Parathyroid adenoma (tissue), 2 donors: Measurements from ENCODE around the gene BTN1A1.
"Not testable (repeated sequence)": the region's sequence is repeated elsewhere in the genome, so short reads cannot be mapped to it uniquely, and the experiment has no call there.

Source experiments
- H2AFZ ChIP-seq: fragments of 300-600 bp; sonication (generic); one replicate; pipeline ENCODE4 v1.7.0; 2017; ENCODE audit warnings: antibody characterized with exemption, mild to moderate bottlenecking
- H3K27ac ChIP-seq: fragments of 300-600 bp; sonication (generic); one replicate; pipeline ENCODE4 v1.7.0; 2017
- H3K27me3 ChIP-seq: fragments of 300-600 bp; sonication (generic); one replicate; pipeline ENCODE4 v1.7.0; 2017; ENCODE audit warnings: low read length; ENCODE audit not compliant: control insufficient read depth, insufficient read depth
- H3K36me3 ChIP-seq: fragments of 300-600 bp; sonication (generic); one replicate; pipeline ENCODE4 v1.7.0; 2017; ENCODE audit warnings: low read length; ENCODE audit not compliant: control insufficient read depth, insufficient read depth
- H3K4me1 ChIP-seq: fragments of 300-600 bp; sonication (generic); one replicate; pipeline ENCODE4 v1.7.0; 2017; ENCODE audit warnings: control low read depth
- H3K4me2 ChIP-seq: fragments of 300-600 bp; sonication (generic); one replicate; pipeline ENCODE4 v1.7.0; 2017; ENCODE audit warnings: low read length
- H3K4me3 ChIP-seq: fragments of 300-600 bp; sonication (generic); one replicate; pipeline ENCODE4 v1.7.0; 2017; ENCODE audit warnings: low read depth, low read length
- H3K79me2 ChIP-seq: fragments of 300-600 bp; sonication (generic); one replicate; pipeline ENCODE4 v1.7.0; 2017; ENCODE audit warnings: control low read depth
- H3K9ac ChIP-seq: fragments of 300-600 bp; sonication (generic); one replicate; pipeline ENCODE4 v1.7.0; 2017; ENCODE audit warnings: mild to moderate bottlenecking
- H3K9me3 ChIP-seq: fragments of 300-600 bp; sonication (generic); one replicate; pipeline ENCODE4 v1.7.0; 2017; ENCODE audit warnings: low read length; ENCODE audit not compliant: control insufficient read depth
- TF ChIP-seq, protein P1 (sequence below): fragments of 300-600 bp; sonication (generic); IDR thresholded peaks from one replicate; pipeline ENCODE4 v1.7.0; 2017; ENCODE audit warnings: antibody characterized with exemption, mild to moderate bottlenecking
- donor health status: primary hyperparathyroidism.

BTN1A1 gene

DNA sequence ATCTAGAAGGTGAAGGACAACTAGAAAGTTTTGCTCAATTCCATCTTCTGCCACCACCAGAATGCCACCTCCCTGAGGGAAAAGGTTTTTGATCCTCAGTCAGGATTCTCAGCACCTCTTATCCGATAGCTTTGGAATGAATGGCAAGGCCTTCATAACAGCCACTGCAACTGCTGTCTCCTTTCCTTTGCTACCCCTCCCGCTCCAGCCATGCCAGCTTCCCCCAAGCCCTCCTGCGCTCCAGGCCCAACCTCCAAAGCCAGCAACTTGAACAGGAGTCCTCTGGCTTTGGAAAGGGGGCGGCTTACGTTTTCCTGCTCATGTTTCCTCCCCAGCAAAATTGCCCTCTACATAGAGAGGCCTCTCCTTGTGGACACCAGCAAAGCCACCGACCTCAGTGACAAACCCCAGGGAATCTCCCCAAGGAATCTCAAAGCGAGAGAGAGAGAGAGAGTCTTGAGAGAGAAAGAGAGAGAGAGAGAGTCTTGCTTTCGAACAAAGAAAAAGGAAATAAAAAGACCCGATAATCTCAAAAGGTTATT lies 42.8 kb upstream of the BTN1A1 start:
- H3K4me1 ChIP-seq = peaks cover 13% of the 10 kb centered on the region

DNA sequence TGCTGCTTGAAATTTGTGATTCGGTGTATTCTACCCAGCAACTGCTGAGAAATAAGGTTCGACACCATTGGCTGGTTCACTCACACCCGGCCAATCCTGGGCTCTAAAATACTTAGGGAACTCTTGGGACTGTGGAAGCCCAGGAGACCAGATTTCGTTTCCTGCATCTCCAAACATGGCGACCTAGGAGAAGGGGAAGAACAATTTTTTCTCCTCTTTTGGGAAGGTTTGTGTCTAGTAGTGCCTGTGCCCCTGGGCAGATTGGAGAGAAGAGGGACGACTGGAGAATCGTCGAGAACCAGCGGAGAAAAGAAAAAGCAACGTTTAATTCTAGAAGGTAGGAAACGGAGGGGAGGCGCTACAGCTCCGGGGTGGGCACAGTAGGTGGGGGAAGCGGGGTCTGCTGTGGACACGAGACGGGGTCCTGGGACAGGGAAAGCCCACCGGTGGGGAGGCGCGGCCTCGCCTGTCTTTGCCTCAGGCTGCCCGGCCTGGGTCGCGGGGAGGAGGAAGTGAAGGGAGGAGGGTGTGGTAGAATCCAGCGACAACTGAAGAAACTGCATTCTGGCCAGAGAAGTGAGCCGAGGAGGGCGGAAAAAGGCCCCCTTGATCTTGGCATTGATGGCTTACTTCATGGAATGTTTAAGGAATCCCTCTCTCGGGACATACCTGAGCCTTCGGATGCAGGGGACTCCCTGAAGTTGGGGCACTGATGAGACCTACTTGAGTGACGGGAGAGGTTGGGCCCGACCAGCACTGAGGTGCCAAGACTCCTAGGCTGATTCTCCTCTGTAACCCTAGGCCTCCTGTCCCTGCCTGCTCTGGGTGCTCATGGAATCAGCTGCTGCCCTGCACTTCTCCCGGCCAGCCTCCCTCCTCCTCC lies 42.1 kb upstream of the BTN1A1 start, which contains the start of gene BTN2A1:
BTN2A1 (plus strand) TSS at position 150 of the 883 bp plus-strand sequence; CDS start at position 832, 682 bp downstream.
- Histone ChIP-seq H3K27me3 (no peaks in the 10 kb centered on the region), H2AFZ (peak within 1 kb of the TSS; percentile 100), H3K9me3 (no peaks in the 10 kb centered on the region), H3K36me3 (no peaks in the 10 kb centered on the region), H3K79me2 (peaks cover 17% of the 10 kb centered on the region), H3K4me2 (peak within 1 kb of the TSS; percentile 62), H3K9ac (peak within 1 kb of the TSS; percentile 32), H3K4me3 (peak within 1 kb of the TSS; percentile 89), H3K27ac (peak within 1 kb of the TSS; percentile 79), H3K4me1 (peaks cover 13% of the 10 kb centered on the region)
- TF ChIP-seq, protein P1, sequence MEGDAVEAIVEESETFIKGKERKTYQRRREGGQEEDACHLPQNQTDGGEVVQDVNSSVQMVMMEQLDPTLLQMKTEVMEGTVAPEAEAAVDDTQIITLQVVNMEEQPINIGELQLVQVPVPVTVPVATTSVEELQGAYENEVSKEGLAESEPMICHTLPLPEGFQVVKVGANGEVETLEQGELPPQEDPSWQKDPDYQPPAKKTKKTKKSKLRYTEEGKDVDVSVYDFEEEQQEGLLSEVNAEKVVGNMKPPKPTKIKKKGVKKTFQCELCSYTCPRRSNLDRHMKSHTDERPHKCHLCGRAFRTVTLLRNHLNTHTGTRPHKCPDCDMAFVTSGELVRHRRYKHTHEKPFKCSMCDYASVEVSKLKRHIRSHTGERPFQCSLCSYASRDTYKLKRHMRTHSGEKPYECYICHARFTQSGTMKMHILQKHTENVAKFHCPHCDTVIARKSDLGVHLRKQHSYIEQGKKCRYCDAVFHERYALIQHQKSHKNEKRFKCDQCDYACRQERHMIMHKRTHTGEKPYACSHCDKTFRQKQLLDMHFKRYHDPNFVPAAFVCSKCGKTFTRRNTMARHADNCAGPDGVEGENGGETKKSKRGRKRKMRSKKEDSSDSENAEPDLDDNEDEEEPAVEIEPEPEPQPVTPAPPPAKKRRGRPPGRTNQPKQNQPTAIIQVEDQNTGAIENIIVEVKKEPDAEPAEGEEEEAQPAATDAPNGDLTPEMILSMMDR = no peak

More for the DNA sequence above, 42.8 kb upstream of the BTN1A1 start:
- peak overlapping the region; percentile 89 for H3K4me3 ChIP-seq
- TF ChIP-seq, protein P1 = no peak
- no peaks in the 10 kb centered on the region for H3K36me3 ChIP-seq
- peak overlapping the region; percentile 62 for H3K4me2 ChIP-seq
- peak overlapping the region; percentile 100 for H2AFZ ChIP-seq
- H3K9me3 ChIP-seq = no peaks in the 10 kb centered on the region
- no peaks in the 10 kb centered on the region for H3K27me3 ChIP-seq
- peak overlapping the region; percentile 79 for H3K27ac ChIP-seq
- peak overlapping the region; percentile 20 for H3K9ac ChIP-seq
- H3K79me2 ChIP-seq = peaks cover 17% of the 10 kb centered on the region

DNA sequence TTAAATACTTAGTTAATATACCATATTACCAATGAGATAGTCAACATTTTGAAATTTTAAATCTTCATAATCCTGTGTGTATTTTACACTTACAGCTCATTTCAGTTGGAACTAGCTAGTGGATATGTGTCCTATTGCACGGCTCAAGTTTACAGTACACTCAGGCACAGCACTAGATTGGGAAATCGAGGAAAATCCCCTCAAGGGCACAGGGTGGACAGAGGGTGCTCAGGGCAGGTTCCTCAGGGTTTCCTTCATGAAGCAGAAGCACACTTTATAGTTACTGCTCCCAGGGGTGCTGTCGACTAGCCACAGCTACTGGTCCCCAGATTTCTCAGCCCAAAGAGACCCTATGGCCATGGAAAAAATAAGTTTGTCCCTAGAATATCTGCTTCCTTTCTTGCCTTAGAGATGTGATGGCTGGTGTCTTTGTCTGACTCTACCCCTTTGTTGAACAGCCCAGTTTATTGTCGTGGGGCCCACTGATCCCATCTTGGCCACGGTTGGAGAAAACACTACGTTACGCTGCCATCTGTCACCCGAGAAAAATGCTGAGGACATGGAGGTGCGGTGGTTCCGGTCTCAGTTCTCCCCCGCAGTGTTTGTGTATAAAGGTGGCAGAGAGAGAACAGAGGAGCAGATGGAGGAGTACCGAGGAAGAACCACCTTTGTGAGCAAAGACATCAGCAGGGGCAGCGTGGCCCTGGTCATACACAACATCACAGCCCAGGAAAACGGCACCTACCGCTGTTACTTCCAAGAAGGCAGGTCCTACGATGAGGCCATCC lies 40.9 kb upstream of the BTN1A1 start:
- Histone ChIP-seq H3K27ac (no peak overlapping the region), H3K27me3 (no peaks in the 10 kb centered on the region), H3K4me2 (peak overlapping the region; percentile 43), H3K36me3 (no peaks in the 10 kb centered on the region), H3K4me3 (no peak overlapping the region), H3K79me2 (peaks cover 17% of the 10 kb centered on the region), H2AFZ (no peak overlapping the region), H3K4me1 (peaks cover 13% of the 10 kb centered on the region), H3K9ac (no peak overlapping the region), H3K9me3 (no peaks in the 10 kb centered on the region)
- TF ChIP-seq, protein P1 = no peak

DNA sequence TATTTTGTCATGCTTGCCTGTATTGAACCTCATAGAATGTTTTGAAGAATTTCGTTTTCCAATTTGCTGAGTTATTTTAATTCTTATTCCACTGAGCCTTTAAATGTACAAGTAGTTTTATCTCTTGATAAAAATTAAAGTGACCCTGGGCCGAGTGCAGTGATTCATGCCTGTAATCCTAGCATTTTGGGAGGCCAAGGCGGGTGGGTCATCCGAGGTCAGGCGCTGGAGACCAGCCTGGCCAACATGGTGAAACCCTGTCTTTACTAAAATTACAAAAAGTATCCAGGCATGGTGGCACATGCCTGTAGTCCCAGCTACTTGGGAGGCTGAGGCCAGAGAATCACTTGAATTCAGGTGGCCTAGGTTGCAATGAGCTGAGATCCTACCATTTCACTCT lies 38.8 kb upstream of the BTN1A1 start:
- H2AFZ ChIP-seq, H3K27me3 ChIP-seq, H3K4me3 ChIP-seq, H3K36me3 ChIP-seq, H3K9ac ChIP-seq, H3K27ac ChIP-seq, H3K9me3 ChIP-seq, H3K4me2 ChIP-seq: not testable (repeated sequence)
- H3K79me2 ChIP-seq = peaks cover 16% of the 10 kb centered on the region
- peaks cover 13% of the 10 kb centered on the region for H3K4me1 ChIP-seq

DNA sequence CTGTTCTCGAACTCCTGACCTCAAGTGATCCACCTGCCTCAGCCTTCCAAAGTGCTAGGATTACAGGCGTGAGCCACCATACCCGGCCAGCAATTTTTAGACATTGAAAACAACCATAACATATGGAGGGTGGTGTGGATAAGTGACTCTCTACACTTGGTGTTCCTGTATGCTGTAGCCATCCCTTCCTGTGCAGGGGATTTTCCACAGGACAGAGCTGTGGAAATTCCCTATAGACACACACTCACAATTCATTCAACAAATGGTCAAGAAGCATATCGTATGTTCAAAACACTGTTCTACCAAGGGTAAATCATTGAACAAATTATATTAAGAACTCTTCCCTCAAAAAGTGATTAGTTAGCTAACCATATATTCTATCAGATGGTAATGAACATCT lies 36.1 kb upstream of the BTN1A1 start:
- no peak overlapping the region for H3K27ac ChIP-seq
- H3K36me3 ChIP-seq = no peaks in the 10 kb centered on the region
- H3K4me2 ChIP-seq = no peak overlapping the region
- peaks cover 7% of the 10 kb centered on the region for H3K4me1 ChIP-seq
- TF ChIP-seq, protein P1 = no peak
- H3K9me3 ChIP-seq = no peaks in the 10 kb centered on the region
- H3K4me3 ChIP-seq = no peak overlapping the region
- H3K9ac ChIP-seq = no peak overlapping the region
- H3K27me3 ChIP-seq = no peaks in the 10 kb centered on the region
- H3K79me2 ChIP-seq = peaks cover 8% of the 10 kb centered on the region
- no peak overlapping the region for H2AFZ ChIP-seq
